ENCODE data around the gene KRTAP6-1. TPM values are rescaled to one million over a fixed set of nuclear protein-coding genes. Genes with fewer than 3 reads are reported as not detected.

Gene KRTAP6-1
- total and polyA plus RNA-seq, 12 donors, result not detected

- TF ChIP-seq, protein P1, sequence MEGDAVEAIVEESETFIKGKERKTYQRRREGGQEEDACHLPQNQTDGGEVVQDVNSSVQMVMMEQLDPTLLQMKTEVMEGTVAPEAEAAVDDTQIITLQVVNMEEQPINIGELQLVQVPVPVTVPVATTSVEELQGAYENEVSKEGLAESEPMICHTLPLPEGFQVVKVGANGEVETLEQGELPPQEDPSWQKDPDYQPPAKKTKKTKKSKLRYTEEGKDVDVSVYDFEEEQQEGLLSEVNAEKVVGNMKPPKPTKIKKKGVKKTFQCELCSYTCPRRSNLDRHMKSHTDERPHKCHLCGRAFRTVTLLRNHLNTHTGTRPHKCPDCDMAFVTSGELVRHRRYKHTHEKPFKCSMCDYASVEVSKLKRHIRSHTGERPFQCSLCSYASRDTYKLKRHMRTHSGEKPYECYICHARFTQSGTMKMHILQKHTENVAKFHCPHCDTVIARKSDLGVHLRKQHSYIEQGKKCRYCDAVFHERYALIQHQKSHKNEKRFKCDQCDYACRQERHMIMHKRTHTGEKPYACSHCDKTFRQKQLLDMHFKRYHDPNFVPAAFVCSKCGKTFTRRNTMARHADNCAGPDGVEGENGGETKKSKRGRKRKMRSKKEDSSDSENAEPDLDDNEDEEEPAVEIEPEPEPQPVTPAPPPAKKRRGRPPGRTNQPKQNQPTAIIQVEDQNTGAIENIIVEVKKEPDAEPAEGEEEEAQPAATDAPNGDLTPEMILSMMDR (IDR thresholded peaks at IDR 0.05), result no peak
- TF ChIP-seq POLR2A (IDR thresholded peaks at IDR 0.05), result no peak
- Histone ChIP-seq H3K9me3 (replicated peaks in 1 of 3) (no peaks in the 10 kb centered on the region), H3K4me3 (no peak within 1 kb of the TSS), H3K27ac (no peak within 1 kb of the TSS), H3K27me3 (no peaks in the 10 kb centered on the region), H3K36me3 (replicated peaks in 1 of 2) (no peaks in the 10 kb centered on the region), H3K4me1 (replicated peaks in 1 of 2) (no peaks in the 10 kb centered on the region)
- intact Hi-C loops (cut with DNase I), result no loop called here
- WGBS, 4 donors, result 26 to 43% (median 39%) methylated on average over 1 of the region's 1 CpG
- DNase-seq, result no peak
Measured at GRCh38 chr21:30600787-30601186, 12.9 kb downstream of the KRTAP6-1 start, which contains the start of gene KRTAP22-1. Gene KRTAP22-1, plus strand, starts transcription at chr21:30601087.

- no peaks in the 10 kb centered on the region for H3K9me3 ChIP-seq (replicated peaks in 1 of 3)
- H3K27ac ChIP-seq, result no peak within 1 kb of the TSS
- intact Hi-C loops (cut with DNase I), result no loop called here
- TF ChIP-seq, protein P1 (IDR thresholded peaks at IDR 0.05), result no peak
- TF ChIP-seq POLR2A (IDR thresholded peaks at IDR 0.05), result no peak
- no peak within 1 kb of the TSS for H3K4me3 ChIP-seq
- no peaks in the 10 kb centered on the region for H3K27me3 ChIP-seq
- H3K4me1 ChIP-seq (replicated peaks in 1 of 2), result no peaks in the 10 kb centered on the region
- H3K36me3 ChIP-seq (replicated peaks in 1 of 2), result no peaks in the 10 kb centered on the region
- 87 to 95% (median 91%) methylated on average over 6 of the region's 6 CpGs for whole genome bisulfite sequencing, 4 donors
- no peak for DNase-seq
Measured at GRCh38 chr21:30598802-30599201, 14.9 kb downstream of the KRTAP6-1 start, which contains the start of gene KRTAP6-2. Gene KRTAP6-2, minus strand, starts transcription at chr21:30598902. Its CDS starts 28 bp downstream, at chr21:30598874.

DNA sequence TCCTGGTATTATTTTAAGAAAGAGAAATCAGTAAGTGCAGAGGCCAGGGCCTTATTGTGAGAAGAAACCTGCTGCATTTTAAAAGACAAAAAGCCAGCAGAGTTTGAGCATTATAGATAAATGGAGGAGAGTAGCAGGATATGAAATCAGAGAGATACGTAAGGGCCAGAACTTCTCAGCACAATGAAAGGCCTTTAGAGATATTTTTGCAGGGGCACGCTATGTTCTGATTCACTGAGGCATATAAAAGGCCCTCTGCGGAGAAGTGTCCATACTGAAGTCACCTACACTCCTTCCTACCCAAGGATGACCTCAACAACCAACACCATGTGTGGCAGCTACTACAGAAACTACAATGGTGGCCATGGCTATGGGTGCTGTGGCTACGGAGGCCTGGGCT, 21.6 kb downstream of the KRTAP6-1 start, which contains the start of gene KRTAP6-3:
Gene KRTAP6-3, plus strand, starts transcription at position 301 of the 400 bp plus-strand sequence. Its CDS starts 6 bp downstream, at position 307.
- no peak for DNase-seq
- Histone ChIP-seq H3K27me3 (no peaks in the 10 kb centered on the region), H3K4me3 (no peak within 1 kb of the TSS), H3K36me3 (replicated peaks in 1 of 2) (no peaks in the 10 kb centered on the region), H3K9me3 (replicated peaks in 1 of 3) (no peaks in the 10 kb centered on the region), H3K27ac (no peak within 1 kb of the TSS), H3K4me1 (replicated peaks in 1 of 2) (no peaks in the 10 kb centered on the region)
- 83 to 89% (median 88%) methylated on average over 4 of the region's 4 CpGs for whole genome bisulfite sequencing, 4 donors
- TF ChIP-seq, protein P1 (IDR thresholded peaks at IDR 0.05), result no peak
- TF ChIP-seq POLR2A (IDR thresholded peaks at IDR 0.05), result no peak
- intact Hi-C loops (cut with DNase I), result no loop called here

- Histone ChIP-seq H3K27me3 (no peaks in the 10 kb centered on the region), H3K9me3 (replicated peaks in 1 of 3) (no peaks in the 10 kb centered on the region), H3K4me1 (replicated peaks in 1 of 2) (no peaks in the 10 kb centered on the region), H3K36me3 (replicated peaks in 1 of 2) (no peaks in the 10 kb centered on the region), H3K27ac (no peak within 1 kb of the TSS), H3K4me3 (no peak within 1 kb of the TSS)
- TF ChIP-seq, protein P1 (IDR thresholded peaks at IDR 0.05), result no peak
- intact Hi-C loops (cut with DNase I), result no loop called here
- DNase-seq, result no peak
Measured at GRCh38 chr21:30590297-30590696, 23.4 kb downstream of the KRTAP6-1 start, which contains the start of gene KRTAP22-2. Gene KRTAP22-2, minus strand, starts transcription at chr21:30590397.
